ENCODE data around the gene MINDY4. TPM values are rescaled to one million over a fixed set of nuclear protein-coding genes. Genes with fewer than 3 reads are reported as not detected.

MINDY4 gene
- polyA plus RNA-seq, 3 donors: 0.15 to 0.17 TPM; not detected in 1

DNA sequence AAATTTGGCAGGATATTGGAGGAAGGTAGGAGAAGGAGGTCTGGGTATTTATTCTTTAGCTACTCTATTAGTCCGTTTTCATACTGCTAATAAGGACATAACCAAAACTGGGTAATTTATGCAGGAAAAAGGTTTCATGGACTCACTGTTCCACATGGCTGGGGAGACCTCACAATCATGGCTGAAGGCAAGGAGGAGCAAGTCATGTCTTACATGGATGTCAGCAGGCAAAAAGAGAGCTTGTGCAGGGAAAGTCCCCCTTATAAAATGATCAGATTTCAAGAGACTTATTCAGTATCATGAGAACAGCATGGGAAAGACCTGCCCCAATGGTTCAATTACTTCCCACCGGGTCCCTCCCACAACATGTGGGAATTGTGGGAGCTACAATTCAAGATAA, 21.2 kb upstream of the MINDY4 start:
- DNase-seq: no peak
- Mint-ChIP-seq H3K27ac (no peak overlapping the region), H3K27me3 (ENCODE audit: low read depth in 3 of 3) (peaks cover 3 to 8% (median 4%) of the 10 kb centered on the region in 3 donors), H3K9me3 (peaks cover 0 to 7% (median 0%) of the 10 kb centered on the region in 7 donors), H3K4me1 (no peaks in the 10 kb centered on the region), H3K4me3 (no peak overlapping the region), H3K36me3 (no peaks in the 10 kb centered on the region)
- Histone ChIP-seq H4K20me1 (ENCODE audit: insufficient read depth, low read length) (no peaks in the 10 kb centered on the region), H2AFZ (ENCODE audit: insufficient read depth, low read depth, low read length, poor library complexity, severe bottlenecking) (no peak overlapping the region), H3K27me3 (ENCODE audit: control insufficient read depth in 2 of 2, insufficient read depth in 2 of 2, low read length in 2 of 2) (no peaks in the 10 kb centered on the region), H3K4me3 (replicated peaks in 1 of 3; ENCODE audit: low read depth in 2 of 3, low read length in 3 of 3) (no peak overlapping the region), H3K4me2 (replicated peaks; ENCODE audit: extremely low read depth, low read length, poor library complexity, severe bottlenecking) (no peak overlapping the region), H3K36me3 (replicated peaks in 1 of 2; ENCODE audit: control insufficient read depth in 1 of 2, insufficient read depth in 2 of 2, low read length in 2 of 2) (no peaks in the 10 kb centered on the region), H3K4me1 (ENCODE audit: control insufficient read depth in 1 of 2, insufficient read depth in 2 of 2, low read length in 2 of 2) (no peaks in the 10 kb centered on the region), H3K27ac (ENCODE audit: low read depth in 1 of 2, low read length in 2 of 2) (no peak overlapping the region), H3K79me2 (ENCODE audit: insufficient read depth, low read length) (no peaks in the 10 kb centered on the region), H3K9ac (ENCODE audit: insufficient read depth, low read length, poor library complexity, severe bottlenecking) (no peak overlapping the region), H3K9me3 (replicated peaks in 1 of 2; ENCODE audit: control insufficient read depth in 1 of 2, insufficient read depth in 1 of 2, low read length in 2 of 2) (no peaks in the 10 kb centered on the region)
- TF ChIP-seq, protein P1, sequence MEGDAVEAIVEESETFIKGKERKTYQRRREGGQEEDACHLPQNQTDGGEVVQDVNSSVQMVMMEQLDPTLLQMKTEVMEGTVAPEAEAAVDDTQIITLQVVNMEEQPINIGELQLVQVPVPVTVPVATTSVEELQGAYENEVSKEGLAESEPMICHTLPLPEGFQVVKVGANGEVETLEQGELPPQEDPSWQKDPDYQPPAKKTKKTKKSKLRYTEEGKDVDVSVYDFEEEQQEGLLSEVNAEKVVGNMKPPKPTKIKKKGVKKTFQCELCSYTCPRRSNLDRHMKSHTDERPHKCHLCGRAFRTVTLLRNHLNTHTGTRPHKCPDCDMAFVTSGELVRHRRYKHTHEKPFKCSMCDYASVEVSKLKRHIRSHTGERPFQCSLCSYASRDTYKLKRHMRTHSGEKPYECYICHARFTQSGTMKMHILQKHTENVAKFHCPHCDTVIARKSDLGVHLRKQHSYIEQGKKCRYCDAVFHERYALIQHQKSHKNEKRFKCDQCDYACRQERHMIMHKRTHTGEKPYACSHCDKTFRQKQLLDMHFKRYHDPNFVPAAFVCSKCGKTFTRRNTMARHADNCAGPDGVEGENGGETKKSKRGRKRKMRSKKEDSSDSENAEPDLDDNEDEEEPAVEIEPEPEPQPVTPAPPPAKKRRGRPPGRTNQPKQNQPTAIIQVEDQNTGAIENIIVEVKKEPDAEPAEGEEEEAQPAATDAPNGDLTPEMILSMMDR (IDR thresholded peaks at IDR 0.05): no peak
- intact Hi-C loops (cut with micrococcal nuclease): no loop called here
- WGBS (ENCODE audit: insufficient coverage): no CpG with 5 or more reads among the region's 2 CpGs

DNA sequence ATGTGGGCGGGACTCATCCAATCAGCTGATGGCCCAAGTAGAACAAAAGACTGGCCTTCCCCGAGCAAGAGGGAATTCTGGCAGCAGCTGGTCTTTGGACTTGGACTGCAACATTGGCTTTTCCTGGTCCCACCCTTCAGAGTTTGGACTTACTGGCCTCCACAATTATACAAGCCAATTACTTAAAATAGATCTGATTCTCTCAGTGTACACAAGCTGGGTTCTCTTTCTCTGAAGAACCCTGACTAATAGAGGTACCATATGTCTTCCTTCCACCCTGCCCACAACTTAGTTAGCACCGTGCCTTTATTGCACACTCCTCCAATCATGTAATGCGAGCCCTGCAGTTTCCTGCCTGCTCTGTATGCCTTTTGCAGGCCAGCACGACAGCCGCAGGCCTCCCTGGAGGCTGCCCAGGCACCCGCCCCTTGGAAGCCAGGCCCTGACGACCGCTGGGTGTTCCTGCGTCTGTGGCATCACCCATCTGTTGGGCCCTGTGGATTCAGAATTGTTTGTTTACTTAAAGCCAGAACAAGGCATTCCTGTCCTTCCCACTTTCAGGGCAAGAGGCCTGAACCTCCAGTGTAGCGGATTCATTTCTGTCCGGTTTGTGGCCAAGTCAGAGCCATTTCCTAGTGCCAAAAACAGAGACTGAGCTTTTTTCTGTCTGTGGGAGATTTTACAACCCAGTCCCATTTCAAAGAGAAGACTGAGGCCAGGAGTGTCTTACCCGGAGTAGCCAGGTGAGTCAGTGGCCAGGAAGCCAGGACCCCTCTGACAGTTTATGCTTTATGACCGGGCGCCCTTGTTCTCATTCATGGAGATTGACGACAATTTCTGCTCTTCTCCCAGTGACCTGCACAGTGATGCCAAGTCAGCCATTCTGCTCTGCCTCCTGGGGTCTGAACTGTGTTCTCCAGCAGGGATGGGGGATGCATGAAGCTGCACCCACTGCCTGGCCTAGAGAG, 20.2 kb upstream of the MINDY4 start:
- no peaks in the 10 kb centered on the region for H3K79me2 ChIP-seq (ENCODE audit: insufficient read depth, low read length)
- H3K27ac Mint-ChIP-seq: no peak overlapping the region
- H3K9me3 Mint-ChIP-seq: peaks cover 0 to 7% (median 0%) of the 10 kb centered on the region in 7 donors

More for the DNA sequence above, 20.2 kb upstream of the MINDY4 start:
- WGBS (ENCODE audit: insufficient coverage): 86% methylated on average over 15 of the region's 16 CpGs
- H3K9ac ChIP-seq (ENCODE audit: insufficient read depth, low read length, poor library complexity, severe bottlenecking): no peak overlapping the region
- Mint-ChIP-seq H3K4me1 (no peaks in the 10 kb centered on the region), H3K27me3 (ENCODE audit: low read depth in 3 of 3) (peaks cover 3 to 8% (median 8%) of the 10 kb centered on the region in 3 donors), H3K4me3 (no peak overlapping the region), H3K36me3 (no peaks in the 10 kb centered on the region)
- no peak overlapping the region for H3K4me3 ChIP-seq (replicated peaks in 1 of 3; ENCODE audit: low read depth in 2 of 3, low read length in 3 of 3)
- H3K4me2 ChIP-seq (replicated peaks; ENCODE audit: extremely low read depth, low read length, poor library complexity, severe bottlenecking): no peak overlapping the region
- H3K9me3 ChIP-seq (replicated peaks in 1 of 2; ENCODE audit: control insufficient read depth in 1 of 2, insufficient read depth in 1 of 2, low read length in 2 of 2): no peaks in the 10 kb centered on the region
- no peaks in the 10 kb centered on the region for H3K27me3 ChIP-seq (ENCODE audit: control insufficient read depth in 2 of 2, insufficient read depth in 2 of 2, low read length in 2 of 2)
- intact Hi-C loops (cut with micrococcal nuclease): no loop called here
- no peak for DNase-seq
- TF ChIP-seq, protein P1 (IDR thresholded peaks at IDR 0.05): no peak
- no peaks in the 10 kb centered on the region for H3K36me3 ChIP-seq (replicated peaks in 1 of 2; ENCODE audit: control insufficient read depth in 1 of 2, insufficient read depth in 2 of 2, low read length in 2 of 2)
- H4K20me1 ChIP-seq (ENCODE audit: insufficient read depth, low read length): no peaks in the 10 kb centered on the region
- no peak overlapping the region for H3K27ac ChIP-seq (ENCODE audit: low read depth in 1 of 2, low read length in 2 of 2)
- no peaks in the 10 kb centered on the region for H3K4me1 ChIP-seq (ENCODE audit: control insufficient read depth in 1 of 2, insufficient read depth in 2 of 2, low read length in 2 of 2)
- H2AFZ ChIP-seq (ENCODE audit: insufficient read depth, low read depth, low read length, poor library complexity, severe bottlenecking): no peak overlapping the region
